ENCODE data around the gene MCEMP1. TPM values are rescaled to one million over a fixed set of nuclear protein-coding genes. Genes with fewer than 3 reads are reported as not detected.

Gene MCEMP1
- total RNA-seq, 1 experiment from 2014 or later, result not detected

DNA sequence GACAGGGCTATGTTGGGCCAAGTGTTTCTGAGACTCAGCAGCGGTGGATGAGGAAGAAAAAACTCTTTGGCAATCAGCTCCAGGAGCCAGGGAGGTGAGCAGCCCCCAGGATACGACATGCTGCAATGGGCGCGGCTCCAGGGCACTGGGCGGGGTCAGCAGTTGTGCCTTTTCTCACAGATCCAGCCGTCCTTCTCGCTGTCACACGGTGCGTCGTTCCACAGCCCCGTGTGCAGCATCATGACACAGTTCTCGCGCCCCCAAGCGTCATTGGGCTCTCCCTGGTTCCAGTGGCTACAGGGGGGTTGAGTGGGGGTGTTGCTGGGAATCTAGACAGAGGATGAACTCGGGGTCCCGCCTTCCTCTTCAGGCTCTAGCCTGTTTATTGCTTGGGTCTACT lies 52.3 kb downstream of the MCEMP1 start:
- no peak for DNase-seq (ENCODE audit: low spot score)

Other genes starting within 250 kb of the MCEMP1 start
- 4.0 and 6.4 TPM in 2 replicates for gene PEX11G, start 188.1 kb upstream of the MCEMP1 start, total RNA-seq (2014; rRNA removed; shearing (Covaris generic))
- gene ZNF358, start 161.0 kb upstream of the MCEMP1 start, total RNA-seq (2014; rRNA removed; shearing (Covaris generic)), result 4.2 and 5.6 TPM in 2 replicates
- 7.1 and 7.5 TPM in 2 replicates for gene MCOLN1, start 154.5 kb upstream of the MCEMP1 start, total RNA-seq (2014; rRNA removed; shearing (Covaris generic))
- 61.3 and 74.3 TPM in 2 replicates for gene PNPLA6, start 141.4 kb upstream of the MCEMP1 start, total RNA-seq (2014; rRNA removed; shearing (Covaris generic))
- gene CAMSAP3, start 81.2 kb upstream of the MCEMP1 start, total RNA-seq (2014; rRNA removed; shearing (Covaris generic)), result 29.8 and 37.0 TPM in 2 replicates
- gene XAB2, start 47.5 kb upstream of the MCEMP1 start, total RNA-seq (2014; rRNA removed; shearing (Covaris generic)), result 48.4 and 51.9 TPM in 2 replicates
- gene PET100, start 47.3 kb upstream of the MCEMP1 start, total RNA-seq (2014; rRNA removed; shearing (Covaris generic)), result 26.6 and 27.7 TPM in 2 replicates
- not detected in 2 replicates for gene PCP2, start 43.4 kb upstream of the MCEMP1 start, total RNA-seq (2014; rRNA removed; shearing (Covaris generic))
- gene STXBP2, start 40.0 kb upstream of the MCEMP1 start, total RNA-seq (2014; rRNA removed; shearing (Covaris generic)), result 66.4 and 73.3 TPM in 2 replicates
- not detected in 2 replicates for gene RETN, start 8.0 kb upstream of the MCEMP1 start, total RNA-seq (2014; rRNA removed; shearing (Covaris generic))
- 112 and 113 TPM in 2 replicates for gene TRAPPC5, start 3.7 kb downstream of the MCEMP1 start, total RNA-seq (2014; rRNA removed; shearing (Covaris generic))
- not detected in 2 replicates for gene FCER2, start 25.0 kb downstream of the MCEMP1 start, total RNA-seq (2014; rRNA removed; shearing (Covaris generic))
- gene CLEC4G, start 55.0 kb downstream of the MCEMP1 start, total RNA-seq (2014; rRNA removed; shearing (Covaris generic)), result not detected in 2 replicates
- not detected in 2 replicates for gene CD209, start 70.4 kb downstream of the MCEMP1 start, total RNA-seq (2014; rRNA removed; shearing (Covaris generic))
- gene CLEC4M, start 86.2 kb downstream of the MCEMP1 start, total RNA-seq (2014; rRNA removed; shearing (Covaris generic)), result not detected in 2 replicates
- gene EVI5L, start 153.1 kb downstream of the MCEMP1 start, total RNA-seq (2014; rRNA removed; shearing (Covaris generic)), result 4.0 and 4.4 TPM in 2 replicates
- gene PRR36, start 197.3 kb downstream of the MCEMP1 start, total RNA-seq (2014; rRNA removed; shearing (Covaris generic)), result 0.31 and 1.6 TPM in 2 replicates
- gene LRRC8E, start 211.4 kb downstream of the MCEMP1 start, total RNA-seq (2014; rRNA removed; shearing (Covaris generic)), result 16.6 and 19.8 TPM in 2 replicates
- 28.8 and 30.8 TPM in 2 replicates for gene MAP2K7, start 226.8 kb downstream of the MCEMP1 start, total RNA-seq (2014; rRNA removed; shearing (Covaris generic))
- not detected in 2 replicates for gene TGFBR3L, start 237.7 kb downstream of the MCEMP1 start, total RNA-seq (2014; rRNA removed; shearing (Covaris generic))
- gene SNAPC2, start 243.2 kb downstream of the MCEMP1 start, total RNA-seq (2014; rRNA removed; shearing (Covaris generic)), result 17.1 and 18.0 TPM in 2 replicates
- 8.6 and 11.8 TPM in 2 replicates for gene CTXN1, start 249.0 kb downstream of the MCEMP1 start, total RNA-seq (2014; rRNA removed; shearing (Covaris generic))